ENCODE data around the gene HSD17B12. TPM values are rescaled to one million over a fixed set of nuclear protein-coding genes. Genes with fewer than 3 reads are reported as not detected.
"Not testable (repeated sequence)": the region's sequence is repeated elsewhere in the genome, so short reads cannot be mapped to it uniquely, and the experiment has no call there.

HSD17B12 gene
- total RNA-seq, 1 donor, result 148 TPM

- no peak for TF ChIP-seq CTCF (IDR thresholded peaks at IDR 0.05; ENCODE audit: insufficient read depth, low read depth, low read length)
- DNase-seq (ENCODE audit: low read depth), result peak; percentile 84
- H3K4me3 ChIP-seq (ENCODE audit: low read depth, low read length), result peak overlapping the region; percentile 86
These were observed 36.5 kb upstream of the HSD17B12 start for GRCh38 chr11:43643898-43644620.

DNA sequence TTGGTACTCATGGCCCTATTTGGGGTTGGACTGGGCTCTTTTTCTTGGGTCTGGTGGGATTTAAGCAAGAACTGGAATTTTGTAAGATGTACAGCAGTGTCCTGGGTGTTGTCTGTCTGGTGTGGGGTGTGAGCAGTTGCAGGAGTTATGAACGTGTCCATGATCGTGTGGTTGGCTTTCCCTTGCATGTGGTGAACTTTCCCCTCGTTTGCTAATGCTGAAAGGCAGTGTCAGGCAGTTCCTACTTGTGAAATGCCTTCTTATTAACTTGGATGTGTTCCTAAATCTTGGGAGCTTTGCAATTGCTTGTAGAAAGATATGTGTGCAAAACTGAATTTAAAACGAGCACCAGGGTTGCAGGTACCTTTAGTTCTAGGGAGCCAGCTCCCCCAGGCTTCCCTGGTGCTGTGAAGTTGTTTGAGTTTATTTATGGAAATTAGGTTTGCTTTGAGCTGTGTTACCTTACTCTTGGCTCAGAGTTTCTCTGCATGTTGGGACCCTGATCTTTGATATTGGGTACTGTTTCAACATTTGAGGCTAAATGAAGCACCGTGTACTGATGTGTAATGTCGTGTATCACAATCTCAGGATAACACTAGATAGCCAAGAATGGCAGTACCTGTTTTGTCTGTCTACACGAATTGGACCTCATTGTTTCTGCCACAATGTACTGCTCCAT, 35.8 kb upstream of the HSD17B12 start:
- TF ChIP-seq CTCF (IDR thresholded peaks at IDR 0.05; ENCODE audit: insufficient read depth, low read depth, low read length), result no peak
- H3K4me3 ChIP-seq (ENCODE audit: low read depth, low read length), result peak overlapping the region; percentile 86
- peak; percentile 29 for DNase-seq (ENCODE audit: low read depth)

DNA sequence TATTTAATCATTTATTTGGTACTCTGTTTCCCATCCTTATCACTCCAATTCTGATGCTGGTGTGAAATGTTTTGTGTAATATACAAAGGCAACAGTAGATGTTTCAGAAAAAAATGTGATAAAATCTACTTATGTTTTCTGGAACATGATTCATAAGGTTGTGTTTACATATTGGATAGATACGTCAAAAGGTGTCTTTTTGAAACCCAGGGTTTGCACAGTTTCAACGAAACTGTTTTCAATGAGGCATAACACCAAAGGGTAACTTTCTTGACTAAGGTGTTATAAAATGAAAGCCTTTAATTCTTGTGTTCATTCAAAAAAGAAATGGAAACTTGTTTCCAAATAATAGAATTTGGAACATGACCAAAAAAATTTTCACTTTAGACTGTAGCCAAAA, 33.8 kb upstream of the HSD17B12 start:
- no peak overlapping the region for H3K4me3 ChIP-seq (ENCODE audit: low read depth, low read length)

GRCh38 chr11:43648888-43649287, 31.6 kb upstream of the HSD17B12 start:
- DNase-seq (ENCODE audit: low read depth), result no peak
- no peak for TF ChIP-seq CTCF (IDR thresholded peaks at IDR 0.05; ENCODE audit: insufficient read depth, low read depth, low read length)
- H3K4me3 ChIP-seq (ENCODE audit: low read depth, low read length), result no peak overlapping the region

More for the DNA sequence above, 33.8 kb upstream of the HSD17B12 start:
- TF ChIP-seq CTCF (IDR thresholded peaks at IDR 0.05; ENCODE audit: insufficient read depth, low read depth, low read length), result no peak
- no peak for DNase-seq (ENCODE audit: low read depth)

- TF ChIP-seq CTCF (IDR thresholded peaks at IDR 0.05; ENCODE audit: insufficient read depth, low read depth, low read length), result no peak
- no peak overlapping the region for H3K4me3 ChIP-seq (ENCODE audit: low read depth, low read length)
- DNase-seq (ENCODE audit: low read depth), result no peak
These were observed 31.0 kb upstream of the HSD17B12 start for GRCh38 chr11:43649501-43649900.

DNA sequence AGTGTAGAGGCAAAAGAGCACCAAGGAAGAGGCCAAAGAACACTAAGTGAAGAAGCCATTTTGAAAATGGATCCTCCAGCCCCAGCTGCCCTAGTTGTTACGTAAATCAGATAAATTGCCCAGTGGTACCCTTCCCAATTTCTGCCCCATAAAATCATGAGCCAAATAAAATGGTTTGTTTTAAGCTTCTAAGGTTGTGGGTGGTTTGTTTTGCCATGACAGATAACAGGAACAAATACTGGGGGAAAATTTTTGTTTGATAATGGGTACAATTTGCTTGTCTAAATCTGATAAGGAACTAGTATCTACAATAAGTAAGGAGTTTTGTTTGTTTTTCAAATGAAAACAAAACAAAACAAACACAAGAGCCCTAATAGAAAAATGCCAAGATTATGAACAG, 30.6 kb upstream of the HSD17B12 start:
- no peak for DNase-seq (ENCODE audit: low read depth)
- no peak for TF ChIP-seq CTCF (IDR thresholded peaks at IDR 0.05; ENCODE audit: insufficient read depth, low read depth, low read length)
- H3K4me3 ChIP-seq (ENCODE audit: low read depth, low read length), result no peak overlapping the region

DNA sequence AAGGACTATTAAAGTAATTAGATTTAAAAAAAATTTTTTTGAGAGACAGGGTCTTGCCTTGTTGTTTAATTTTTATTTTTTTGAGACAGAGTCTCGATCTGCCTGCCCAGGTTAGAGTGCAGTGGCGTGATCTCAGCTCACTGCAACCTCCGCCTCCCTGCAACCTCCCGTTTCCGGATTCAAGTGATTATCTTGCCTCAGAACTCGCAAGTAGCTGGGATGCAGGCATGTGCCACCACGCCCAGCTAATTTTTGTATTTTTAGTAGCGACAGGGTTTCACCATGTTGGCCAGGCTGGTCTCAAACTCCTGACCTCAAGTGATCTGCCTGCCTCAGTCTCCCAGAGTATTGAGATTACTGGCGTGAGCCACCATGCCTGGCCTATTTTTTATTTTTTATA, 17.5 kb upstream of the HSD17B12 start:
- not testable (repeated sequence) for H3K4me3 ChIP-seq (ENCODE audit: low read depth, low read length); DNase-seq (ENCODE audit: low read depth)
